ENCODE results near the gene CMC4. TPM values are rescaled to one million over a fixed set of nuclear protein-coding genes. Genes with fewer than 3 reads are reported as not detected.

The CMC4 gene
- total and polyA plus RNA-seq, 9 of the 15 experiments (the other 6 are each of a cell fraction or from before 2014, with no cell fraction given) = 3.5 to 16.9 (median 8.2) TPM

GRCh38 chrX:155046811-155047528 is 24.0 kb downstream of the CMC4 start:
- peaks cover 25% of the 10 kb centered on the region; the same call in 2 of the 3 replicates for H3K36me3 ChIP-seq (ENCODE audit: control insufficient read depth, insufficient read depth, low read length)
- peaks cover 34% of the 10 kb centered on the region for H3K79me2 ChIP-seq (ENCODE audit: control insufficient read depth, insufficient read depth, low read length)
- no peak overlapping the region for H3K4me2 ChIP-seq (ENCODE audit: insufficient read depth, low read length)
- peak; percentile 41; the same call in 2 of the 3 replicates for ATAC-seq
- H2AFZ ChIP-seq (ENCODE audit: low read depth, low read length) = no peak overlapping the region
- no peaks in the 10 kb centered on the region for H3K9me1 ChIP-seq (ENCODE audit: control insufficient read depth, insufficient read depth, low read length)
- peak overlapping the region; percentile 40; the same call in 1 of the 3 replicates for H3K27ac ChIP-seq (ENCODE audit: extremely low read depth, low read depth, low read length)
- intact Hi-C loops (cut with micrococcal nuclease) = no loop called here
- no peak overlapping the region for H3K4me3 ChIP-seq
- no peak overlapping the region for H3K9ac ChIP-seq (ENCODE audit: insufficient read depth in 1 of 2, low read depth in 2 of 2, low read length in 2 of 2)
- peaks cover 0 to 12% of the 10 kb centered on the region in 2 experiments; a peak in 2 of 5 replicates for H3K4me1 ChIP-seq (replicated peaks in 1 of 2; ENCODE audit: control insufficient read depth in 2 of 2, insufficient read depth in 2 of 2, low read length in 2 of 2)
- no TSS peak for BruUV-seq (replicated peaks)
- ChIA-PET CTCF (ENCODE audit: low intra/inter-chr PET ratio) (no interaction called here), POLR2A (interaction anchor here (0.5 to 1.7 kb wide), 3 partner anchors 9 to 169 kb away, joined by 3 to 4 read pairs (median 4); partner anchors contain the start of gene VBP1)
- 0 out of 2 replicates have a peak, but pooled peaks cover 3% of the 10 kb centered on the region for H4K20me1 ChIP-seq (replicated peaks; ENCODE audit: control insufficient read depth, insufficient read depth, low read length)
- no peak for DNase-seq (ENCODE audit: extremely low read depth in 1 of 4, low spot score in 3 of 4)
- FAIRE-seq = no peak
- in situ Hi-C loops (cut with MboI) = no loop called here
- no peaks in the 10 kb centered on the region for H3K27me3 ChIP-seq (ENCODE audit: control insufficient read depth in 2 of 2, insufficient read depth in 2 of 2, low read length in 2 of 2)
- no peaks in the 10 kb centered on the region for H3K9me3 ChIP-seq (replicated peaks; ENCODE audit: control insufficient read depth, insufficient read depth, low read depth, low read length)
- WGBS (ENCODE audit: insufficient coverage, low coverage, missing lambda C conversion rate) = 49% methylated on average over 5 of the region's 5 CpGs
- TF ChIP-seq MAX (CRISPR knock-in tag; IDR thresholded peaks at IDR 0.05) = no peak
- no peak for TF ChIP-seq ARID1B (IDR thresholded peaks at IDR 0.05)
- TF ChIP-seq PML (IDR thresholded peaks at IDR 0.05; ENCODE audit: low read length) = no peak
- no peak for TF ChIP-seq SOX6 (IDR thresholded peaks at IDR 0.05)
- no peak for TF ChIP-seq DMBX1 (CRISPR knock-in tag; IDR thresholded peaks at IDR 0.05; ENCODE audit: borderline replicate concordance)
- TF ChIP-seq ZNF282 (CRISPR knock-in tag; IDR thresholded peaks at IDR 0.05) = no peak
- no peak for TF ChIP-seq EGR1 (conservative IDR thresholded peaks at IDR 0.05)
- TF ChIP-seq RBM17 (IDR thresholded peaks at IDR 0.05; ENCODE audit: borderline replicate concordance, low read depth, low read length) = no peak
- peak; percentile 60 for TF ChIP-seq ZNF316 (IDR thresholded peaks at IDR 0.05)
- TF ChIP-seq ZNF766 (CRISPR knock-in tag; conservative IDR thresholded peaks at IDR 0.05) = no peak
- TF ChIP-seq, protein P1, sequence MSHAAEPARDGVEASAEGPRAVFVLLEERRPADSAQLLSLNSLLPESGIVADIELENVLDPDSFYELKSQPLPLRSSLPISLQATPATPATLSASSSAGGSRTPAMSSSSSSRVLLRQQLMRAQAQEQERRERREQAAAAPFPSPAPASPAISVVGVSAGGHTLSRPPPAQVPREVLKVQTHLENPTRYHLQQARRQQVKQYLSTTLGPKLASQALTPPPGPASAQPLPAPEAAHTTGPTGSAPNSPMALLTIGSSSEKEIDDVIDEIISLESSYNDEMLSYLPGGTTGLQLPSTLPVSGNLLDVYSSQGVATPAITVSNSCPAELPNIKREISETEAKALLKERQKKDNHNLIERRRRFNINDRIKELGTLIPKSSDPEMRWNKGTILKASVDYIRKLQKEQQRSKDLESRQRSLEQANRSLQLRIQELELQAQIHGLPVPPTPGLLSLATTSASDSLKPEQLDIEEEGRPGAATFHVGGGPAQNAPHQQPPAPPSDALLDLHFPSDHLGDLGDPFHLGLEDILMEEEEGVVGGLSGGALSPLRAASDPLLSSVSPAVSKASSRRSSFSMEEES (CRISPR knock-in tag; IDR thresholded peaks at IDR 0.05) = no peak
- no peak for TF ChIP-seq E2F3 (CRISPR knock-in tag; IDR thresholded peaks at IDR 0.05)
- peak; percentile 35; the same call in 1 of the 2 replicates for TF ChIP-seq MAFF (IDR thresholded peaks at IDR 0.05; ENCODE audit: low read length)
- TF ChIP-seq BDP1 (IDR thresholded peaks at IDR 0.05; ENCODE audit: insufficient read depth, insufficient read length) = no peak
- TF ChIP-seq, protein P2, sequence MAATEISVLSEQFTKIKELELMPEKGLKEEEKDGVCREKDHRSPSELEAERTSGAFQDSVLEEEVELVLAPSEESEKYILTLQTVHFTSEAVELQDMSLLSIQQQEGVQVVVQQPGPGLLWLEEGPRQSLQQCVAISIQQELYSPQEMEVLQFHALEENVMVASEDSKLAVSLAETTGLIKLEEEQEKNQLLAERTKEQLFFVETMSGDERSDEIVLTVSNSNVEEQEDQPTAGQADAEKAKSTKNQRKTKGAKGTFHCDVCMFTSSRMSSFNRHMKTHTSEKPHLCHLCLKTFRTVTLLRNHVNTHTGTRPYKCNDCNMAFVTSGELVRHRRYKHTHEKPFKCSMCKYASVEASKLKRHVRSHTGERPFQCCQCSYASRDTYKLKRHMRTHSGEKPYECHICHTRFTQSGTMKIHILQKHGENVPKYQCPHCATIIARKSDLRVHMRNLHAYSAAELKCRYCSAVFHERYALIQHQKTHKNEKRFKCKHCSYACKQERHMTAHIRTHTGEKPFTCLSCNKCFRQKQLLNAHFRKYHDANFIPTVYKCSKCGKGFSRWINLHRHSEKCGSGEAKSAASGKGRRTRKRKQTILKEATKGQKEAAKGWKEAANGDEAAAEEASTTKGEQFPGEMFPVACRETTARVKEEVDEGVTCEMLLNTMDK (IDR thresholded peaks at IDR 0.05; ENCODE audit: borderline replicate concordance, insufficient read depth, low read depth, low read length, poor library complexity, severe bottlenecking) = no peak
